GM12892 (cell line): ENCODE data around the gene ZNF784.

ENCODE experiments used
- DNase-seq: peaks from one replicate; pipeline ENCODE4 v3.0.0; 2011; ENCODE audit not compliant: insufficient read length
- FAIRE-seq: peaks from 2 replicates; lab custom pipeline; 2011; peaks lifted over from hg19 to GRCh38; lab: Jason Lieb, UNC
- POLR2A ChIP-seq: IDR thresholded peaks from 2 replicates; pipeline ENCODE4 v1.6.1; 2011; ENCODE audit warnings: low read depth, low read length, control low read depth
- POLR2AphosphoS5 ChIP-seq: IDR thresholded peaks from 2 replicates; pipeline ENCODE4 v1.6.1; 2011; ENCODE audit warnings: low read depth, low read length, control low read depth
- TAF1 ChIP-seq: IDR thresholded peaks from 2 replicates; pipeline ENCODE4 v1.6.1; 2011; ENCODE audit warnings: low read depth, mild to moderate bottlenecking, control low read depth, low read length, borderline replicate concordance

ZNF784 gene

DNA sequence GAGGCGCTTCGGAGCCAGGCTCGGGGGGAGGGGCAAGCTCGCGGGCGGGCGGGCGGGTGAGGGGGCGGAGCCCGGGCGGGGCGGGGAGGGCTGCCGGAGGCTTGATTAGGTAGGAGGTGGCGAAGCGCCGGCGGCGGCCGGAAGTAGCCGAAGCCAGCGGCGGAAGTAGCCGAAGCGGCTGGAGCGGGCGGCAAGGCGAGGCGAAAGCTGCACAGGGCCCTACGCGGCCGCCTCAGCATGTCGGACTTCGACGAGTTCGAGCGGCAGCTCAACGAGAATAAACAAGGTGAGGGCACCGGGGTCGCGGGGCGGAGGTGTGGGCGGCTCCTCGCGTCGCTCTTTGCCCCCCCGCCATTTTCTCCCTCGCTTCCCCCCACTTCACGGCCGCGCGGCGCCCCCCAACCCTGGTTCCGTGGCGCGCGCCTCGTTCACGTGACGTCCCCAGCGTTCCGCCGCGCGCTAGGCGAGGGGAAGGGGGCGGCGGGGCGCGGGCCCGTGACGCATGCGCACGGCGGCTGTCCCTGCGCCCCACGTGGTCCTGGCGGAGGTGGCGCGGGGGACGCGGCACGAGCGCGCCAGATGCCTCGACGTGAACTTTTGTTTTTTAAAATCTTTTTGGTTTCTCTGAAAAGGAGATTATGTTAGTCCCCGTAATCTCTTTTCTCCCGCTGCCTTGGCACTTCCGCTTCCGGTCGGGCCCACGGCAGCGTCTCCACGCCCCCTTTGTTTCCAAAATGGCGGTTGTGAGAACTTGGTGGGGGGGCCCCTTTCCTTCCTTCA, 30.7 kb upstream of the ZNF784 start, which contains the start of gene U2AF2:
U2AF2 (plus strand) TSS at position 168 of the 780 bp plus-strand sequence; CDS start at position 238, 70 bp downstream.
- FAIRE-seq (no peak), DNase-seq (peak; percentile 80)
- peak; percentile 79 for TF ChIP-seq POLR2A
- peak; percentile 79 for TF ChIP-seq POLR2AphosphoS5
- peak; percentile 24 for TF ChIP-seq TAF1

DNA sequence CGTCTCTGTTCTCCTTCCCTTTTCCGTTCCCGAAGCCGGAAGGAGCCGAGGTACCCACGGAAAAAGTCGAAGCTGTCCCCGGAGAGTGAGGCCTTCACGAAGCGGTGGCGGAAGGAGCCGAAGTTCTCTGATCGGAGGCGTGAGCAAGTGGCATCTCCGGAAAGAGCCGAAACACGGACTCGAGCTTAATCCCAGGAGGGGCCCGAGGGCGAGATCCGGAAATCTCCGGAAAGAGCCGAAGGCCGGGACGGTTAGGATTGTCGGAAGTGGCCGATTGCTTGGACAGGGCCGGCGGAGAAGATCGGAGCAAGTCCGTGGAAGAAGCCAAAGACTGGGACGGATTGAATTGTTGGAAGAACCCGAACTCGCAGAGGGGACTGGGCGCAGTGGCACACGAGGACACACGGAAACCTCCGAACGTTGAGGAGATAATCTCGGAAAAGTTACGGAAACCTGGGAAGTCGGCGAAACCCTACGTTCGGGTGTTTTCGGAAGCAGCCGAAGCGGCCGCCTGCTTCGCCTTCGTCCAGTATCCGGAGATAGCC, 30.0 kb upstream of the ZNF784 start:
- peak; percentile 75 for DNase-seq
- FAIRE-seq: no peak
- no peak for TF ChIP-seq POLR2A
- no peak for TF ChIP-seq POLR2AphosphoS5
- TF ChIP-seq TAF1: no peak

DNA sequence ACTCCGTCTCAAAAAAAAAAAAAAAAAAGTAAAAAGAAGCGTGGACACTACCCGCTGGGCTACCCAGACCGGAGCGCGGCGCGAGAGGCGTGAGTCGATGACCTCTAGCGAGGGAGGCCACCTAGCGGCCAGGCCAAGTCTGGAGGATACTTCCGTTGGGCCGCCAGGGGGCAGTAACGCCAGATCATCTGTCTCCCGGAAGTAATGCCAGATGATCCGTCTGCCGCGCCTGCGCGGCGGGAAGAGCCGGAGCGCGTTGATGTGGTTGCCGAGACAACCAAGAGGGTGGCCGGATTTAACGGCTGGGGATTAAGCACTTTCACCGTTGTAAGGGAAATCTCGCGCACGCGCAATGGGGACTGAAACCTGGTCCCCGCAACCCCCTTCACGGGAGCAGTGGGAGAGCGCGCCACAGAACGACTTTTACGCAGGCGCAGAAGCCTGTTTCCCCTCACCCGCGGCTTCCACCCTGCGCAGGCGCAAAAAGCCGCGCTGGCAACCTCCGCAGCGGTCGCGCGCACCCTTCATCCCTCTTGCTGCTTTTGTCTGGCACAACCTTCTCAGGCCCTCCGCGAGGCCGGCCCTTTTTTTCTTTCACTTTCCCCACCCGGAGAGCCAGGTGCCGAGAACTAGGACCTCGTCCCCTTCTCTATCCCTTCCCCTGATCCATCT, 29.4 kb upstream of the ZNF784 start:
- FAIRE-seq (peak; percentile 99), DNase-seq (peak; percentile 94)
- peak; percentile 77 for TF ChIP-seq POLR2AphosphoS5
- 0 out of 2 replicates have a peak, but pooled peaks have one; percentile 3 for TF ChIP-seq TAF1
- peak; percentile 73 for TF ChIP-seq POLR2A

DNA sequence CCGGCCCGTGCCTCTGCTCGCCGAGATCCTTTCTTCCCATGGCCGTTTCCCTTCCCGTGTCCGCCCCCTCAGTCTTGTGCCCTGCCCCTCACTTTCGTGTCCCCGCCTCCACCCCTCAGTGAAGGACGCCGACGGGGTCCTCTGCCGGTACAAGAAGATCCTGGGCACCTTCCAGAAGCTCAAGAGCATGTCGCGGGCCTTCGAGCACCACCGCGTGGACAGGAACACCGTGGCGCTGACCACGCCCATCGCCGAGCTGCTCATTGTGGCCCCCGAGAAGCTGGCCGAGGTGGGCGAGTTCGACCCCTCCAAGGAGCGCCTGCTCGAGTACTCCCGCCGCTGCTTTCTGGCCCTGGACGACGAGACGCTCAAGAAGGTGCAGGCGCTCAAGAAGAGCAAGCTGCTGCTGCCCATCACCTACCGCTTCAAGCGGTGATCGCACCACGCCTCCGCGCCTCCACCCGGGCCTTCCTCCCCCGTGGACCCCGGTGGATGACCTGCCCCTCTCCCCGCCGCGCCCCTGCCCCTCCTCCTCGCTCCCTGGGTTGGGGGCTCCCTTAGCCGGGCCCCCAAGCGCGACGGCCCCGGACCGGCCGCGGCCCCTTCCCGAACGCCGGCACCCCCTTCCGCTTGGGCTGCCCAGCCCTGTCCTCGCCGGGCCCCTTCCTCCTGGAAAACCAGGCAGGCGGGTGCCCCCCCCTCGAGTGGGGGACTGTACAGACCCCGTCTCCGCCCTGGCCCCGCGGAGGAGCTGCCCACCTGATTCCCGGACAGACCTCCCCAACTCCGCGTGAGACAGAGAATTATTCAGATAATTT, 28.2 kb upstream of the ZNF784 start:
- DNase-seq: no peak
- TF ChIP-seq POLR2A: no peak
- no peak for TF ChIP-seq TAF1
- no peak for TF ChIP-seq POLR2AphosphoS5
- no peak for FAIRE-seq

DNA sequence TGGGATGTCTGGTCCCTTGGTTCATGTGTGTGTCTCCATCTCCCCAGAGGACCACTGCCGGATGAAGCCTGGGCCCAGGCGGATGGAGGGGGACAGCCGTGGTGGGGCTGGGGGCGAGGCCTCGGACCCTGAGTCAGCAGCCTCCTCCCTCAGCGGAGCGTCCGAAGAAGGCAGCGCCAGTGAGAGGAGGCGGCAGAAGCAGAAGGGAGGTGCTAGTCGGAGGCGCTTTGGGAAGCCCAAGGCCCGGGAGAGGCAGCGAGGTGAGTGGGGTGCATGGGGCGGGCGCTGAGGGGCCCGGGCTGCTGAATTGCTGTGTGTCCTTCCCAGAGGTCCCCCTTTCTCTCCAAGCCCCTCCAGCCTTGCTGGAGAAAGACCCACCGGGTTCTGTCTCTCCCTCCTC, 26.9 kb upstream of the ZNF784 start:
- TF ChIP-seq POLR2AphosphoS5 (no peak), POLR2A (no peak), TAF1 (no peak)
- DNase-seq: no peak
- FAIRE-seq: no peak

DNA sequence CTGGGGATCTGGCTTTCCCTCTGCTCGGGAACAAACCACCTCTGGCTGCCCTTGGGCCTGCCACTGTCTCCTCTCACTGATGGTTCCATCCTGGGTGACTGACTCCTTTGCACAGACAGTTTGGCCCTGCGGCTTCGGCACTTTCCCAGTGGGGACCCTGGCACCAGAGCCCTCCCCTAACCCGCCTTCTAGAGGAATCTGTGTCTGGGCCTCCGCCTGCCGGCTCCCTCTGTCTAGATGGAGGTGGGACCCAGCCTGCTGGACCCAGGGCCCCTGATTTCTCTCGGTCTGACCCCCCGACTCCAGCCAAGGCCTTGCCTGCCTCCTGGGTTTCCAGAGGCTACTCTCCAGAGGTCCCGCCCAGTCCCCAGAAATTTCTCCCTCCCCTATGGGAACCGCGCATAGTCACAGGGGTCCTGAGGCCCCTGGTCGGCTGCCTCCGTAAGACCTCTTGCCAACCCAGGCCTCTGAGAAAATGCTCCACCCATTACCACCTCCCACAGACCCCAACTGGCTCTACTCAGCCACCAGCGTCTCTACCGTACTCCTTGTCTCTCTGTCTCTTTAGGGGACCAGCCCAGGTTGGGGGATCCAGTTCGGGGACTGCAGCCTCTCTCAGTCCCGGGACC, 26.4 kb upstream of the ZNF784 start:
- TF ChIP-seq TAF1: no peak
- TF ChIP-seq POLR2AphosphoS5: no peak
- no peak for TF ChIP-seq POLR2A
- FAIRE-seq: no peak
- no peak for DNase-seq

DNA sequence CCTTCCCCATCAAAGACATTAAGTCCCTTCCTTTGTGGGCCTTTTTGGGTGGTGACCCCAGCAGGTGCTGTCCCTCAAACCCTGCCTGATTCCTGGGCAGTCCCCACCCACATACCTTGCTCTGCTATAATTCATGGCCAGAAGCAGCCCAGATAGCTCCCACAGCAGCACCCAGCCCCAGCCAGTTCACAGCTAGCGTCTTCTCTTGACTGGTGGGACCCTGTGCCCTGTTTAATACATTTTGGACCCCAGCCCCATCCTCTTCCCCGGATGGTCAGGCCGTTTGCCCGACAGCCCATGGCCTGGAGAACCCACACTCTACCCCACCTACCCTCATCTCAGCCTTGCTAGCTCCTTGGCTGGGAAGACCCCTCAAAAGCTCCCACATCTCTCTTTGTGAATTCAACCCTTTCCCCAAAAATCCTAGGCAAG, 25.8 kb upstream of the ZNF784 start:
- TF ChIP-seq POLR2AphosphoS5 (no peak), TAF1 (no peak), POLR2A (no peak)
- FAIRE-seq: peak; percentile 44
- no peak for DNase-seq

DNA sequence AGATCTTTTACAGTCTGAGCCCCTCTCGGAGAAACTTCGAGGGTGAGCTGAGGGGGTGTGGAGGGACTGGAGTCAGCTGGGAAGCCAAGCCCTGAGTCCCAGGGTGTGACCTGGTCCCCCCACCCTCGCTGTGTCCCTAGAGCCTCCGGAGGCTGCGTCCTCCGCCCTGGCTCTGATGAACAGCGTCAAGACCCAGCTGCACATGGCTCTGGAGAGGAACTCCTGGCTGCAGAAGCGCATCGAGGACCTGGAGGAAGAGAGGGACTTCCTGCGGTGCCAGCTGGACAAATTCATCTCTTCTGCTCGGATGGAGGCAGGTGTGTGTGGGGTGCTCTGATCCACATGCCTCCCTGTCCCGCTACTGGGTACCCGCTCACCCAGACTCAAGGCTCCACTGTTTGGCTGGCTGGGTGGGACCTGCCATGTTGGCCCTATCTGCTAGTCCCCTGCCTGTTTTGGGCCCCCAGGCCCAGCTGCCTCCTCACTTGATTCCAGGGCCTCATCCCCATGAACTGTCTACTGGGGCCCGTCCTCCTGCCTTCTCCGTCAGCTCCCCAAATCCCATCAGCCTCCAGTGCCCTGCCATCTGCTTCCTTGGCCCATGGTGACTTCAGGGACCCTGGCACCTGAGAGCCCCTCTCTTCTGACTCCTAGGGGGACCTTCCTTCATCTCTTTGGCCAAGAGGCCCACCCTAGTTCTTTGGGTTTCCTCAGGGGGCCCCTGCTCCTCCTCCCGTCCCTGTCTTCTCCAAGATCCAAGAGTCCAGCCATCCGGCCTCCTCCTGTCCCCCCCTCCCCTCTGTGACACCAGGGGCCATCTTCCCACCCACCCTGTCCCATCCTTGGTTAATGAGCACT, 25.1 kb upstream of the ZNF784 start:
- FAIRE-seq (peak; percentile 17), DNase-seq (no peak)
- TF ChIP-seq POLR2A: no peak
- no peak for TF ChIP-seq POLR2AphosphoS5
- TF ChIP-seq TAF1: no peak

DNA sequence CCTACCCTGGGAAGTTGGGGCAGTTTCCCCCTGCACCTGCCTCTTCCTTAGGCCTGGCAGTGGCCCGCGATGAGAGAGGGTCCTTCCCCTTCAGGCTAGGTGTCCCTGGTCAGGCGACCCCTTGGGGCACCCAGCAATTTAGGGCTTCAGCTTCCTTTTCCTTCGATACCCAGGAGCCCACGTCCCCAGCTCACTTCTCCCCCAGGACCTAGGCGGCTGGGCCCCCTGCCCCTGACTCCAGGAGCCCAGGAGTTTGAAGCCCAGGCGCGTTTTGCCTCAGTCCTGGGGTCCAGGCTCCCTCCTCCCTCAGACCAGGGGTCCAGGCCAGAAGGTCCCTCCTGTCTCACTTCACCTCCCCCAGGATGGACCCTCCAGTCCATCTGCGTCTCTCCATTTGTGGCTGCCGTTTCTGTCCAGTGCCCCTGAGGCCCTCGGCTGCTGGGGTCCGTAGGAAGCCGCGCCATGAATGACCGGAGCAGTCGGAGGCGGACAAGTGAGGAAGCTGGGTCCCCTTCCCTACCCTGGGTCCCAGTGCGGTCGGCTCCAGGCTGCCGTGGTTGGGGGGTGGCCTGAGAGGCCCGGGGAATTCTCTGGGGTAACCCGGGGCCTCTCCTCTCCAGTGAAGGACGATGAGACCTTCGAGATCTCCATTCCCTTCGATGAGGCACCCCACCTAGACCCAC, 24.4 kb upstream of the ZNF784 start:
- TF ChIP-seq POLR2AphosphoS5 (no peak), TAF1 (no peak), POLR2A (peak; percentile 20; the same call in 1 of the 2 replicates)
- DNase-seq (no peak), FAIRE-seq (no peak)
